H1 (cell line): Measurements from ENCODE around the gene CCDC124. TPM values are rescaled to one million over a fixed set of nuclear protein-coding genes. Genes with fewer than 3 reads are reported as not detected.

Experiments used
- CTCF ChIA-PET: fragments of 300-600 bp; sonication (Branson Sonifier 250); formaldehyde crosslinking; loops from one replicate; lab custom pipeline; 2021; ENCODE audit not compliant: partially characterized antibody; lab: Charles Lee
- POLR2A ChIA-PET: fragments of 300-600 bp; sonication (Branson Sonifier 250); formaldehyde crosslinking; loops from one replicate; lab custom pipeline; 2021; ENCODE audit warnings: inconsistent platforms; ENCODE audit not compliant: partially characterized antibody; lab: Charles Lee
- DNase-seq, 2 experiments: peaks; one replicate each; pipeline versions ENCODE4 v3.0.0 to v3.0.0-alpha.2; 2010 to 2022; ENCODE audit warnings: low spot score in 2 of 2, low read depth in 1 of 2, mixed read lengths in 1 of 2
- FAIRE-seq: peaks from 2 replicates; lab custom pipeline; 2011; peaks lifted over from hg19 to GRCh38; lab: Jason Lieb, UNC
- H2AFZ ChIP-seq: 2 replicates; pipeline ENCODE4 v1.8.1; 2012; ENCODE audit warnings: low read length, inconsistent platforms
- H2AK5ac ChIP-seq: 2 replicates; pipeline ENCODE4 v1.6.1; 2013; ENCODE audit warnings: low read depth, low read length
- H2BK120ac ChIP-seq: replicated peaks from 2 replicates; pipeline ENCODE3; 2013; ENCODE audit warnings: low read depth, low read length, inconsistent platforms
- H2BK12ac ChIP-seq: 2 replicates; pipeline ENCODE4 v1.6.1; 2013; ENCODE audit warnings: low read depth, low read length
- H2BK15ac ChIP-seq: 2 replicates; pipeline ENCODE4 v1.6.1; 2013; ENCODE audit warnings: low read length
- H2BK20ac ChIP-seq: 2 replicates; pipeline ENCODE4 v1.6.1; 2013; ENCODE audit warnings: low read length
- H2BK5ac ChIP-seq: 2 replicates; pipeline ENCODE4 v1.6.1; 2013; ENCODE audit warnings: low read depth, low read length
- H3K14ac ChIP-seq: 2 replicates; pipeline ENCODE4 v1.6.1; 2013; ENCODE audit warnings: inconsistent platforms; ENCODE audit not compliant: insufficient read length
- H3K18ac ChIP-seq: 2 replicates; pipeline ENCODE4 v1.6.1; 2013; ENCODE audit warnings: low read length; ENCODE audit errors: extremely low read depth
- H3K23ac ChIP-seq: 2 replicates; pipeline ENCODE4 v1.6.1; 2013; ENCODE audit warnings: inconsistent platforms; ENCODE audit not compliant: insufficient read length
- H3K23me2 ChIP-seq: 2 replicates; pipeline ENCODE4 v1.6.1; 2013; ENCODE audit warnings: low read depth, low read length
- H3K27ac ChIP-seq: 2 replicates; pipeline ENCODE4 v1.6.1; 2011; ENCODE audit warnings: low read depth, low read length, inconsistent platforms
- H3K27me3 ChIP-seq, 4 experiments: replicated peaks in 1 of 4; 1 replicate in 1 of 4; 2 replicates in 3 of 4; pipeline versions ENCODE4 v1.6.1 to v1.8.1; 2011 to 2013; ENCODE audit warnings: low read length in 3 of 4, mild to moderate bottlenecking in 3 of 4, inconsistent platforms in 2 of 4, mixed read lengths in 2 of 4, moderate library complexity in 1 of 4; ENCODE audit not compliant: control insufficient read depth in 3 of 4, insufficient read depth in 3 of 4; ENCODE audit errors: extremely low read depth in 1 of 4
- H3K36me3 ChIP-seq, 4 experiments: 2 replicates each; pipeline versions ENCODE4 v1.6.1 to v1.8.1; 2011 to 2013; ENCODE audit warnings: mild to moderate bottlenecking in 4 of 4, low read length in 3 of 4, moderate library complexity in 2 of 4, control low read depth in 1 of 4, inconsistent platforms in 1 of 4; ENCODE audit not compliant: insufficient read depth in 4 of 4, control insufficient read depth in 2 of 4
- H3K4ac ChIP-seq: replicated peaks from 2 replicates; pipeline ENCODE3; 2013; ENCODE audit warnings: low read length, low read depth, mixed read lengths, inconsistent platforms; ENCODE audit not compliant: insufficient read length
- H3K4me1 ChIP-seq, 4 experiments: replicated peaks in 1 of 4; 1 replicate in 1 of 4; 2 replicates in 3 of 4; pipeline versions ENCODE4 v1.6.1 to v1.8.1; 2011 to 2013; ENCODE audit warnings: low read length in 3 of 4, inconsistent platforms in 2 of 4, mixed read lengths in 1 of 4; ENCODE audit not compliant: insufficient read depth in 4 of 4, control insufficient read depth in 3 of 4
- H3K4me2 ChIP-seq, 2 experiments: 2 replicates each; pipeline versions ENCODE4 v1.6.1 to v1.8.1; 2011 to 2013; ENCODE audit warnings: low read depth in 2 of 2, low read length in 2 of 2, control low read depth in 1 of 2, inconsistent platforms in 1 of 2, mild to moderate bottlenecking in 1 of 2; ENCODE audit not compliant: insufficient read depth in 1 of 2
- H3K4me3 ChIP-seq, 4 experiments: fragments of 200-600, 300-600 bp in 1 of 4; sonication (generic), shearing (Covaris generic), sonication (Bioruptor Twin) in 1 of 4; 2 replicates each; pipeline versions ENCODE4 v1.5.1 to v1.8.1; 2011 to 2016; ENCODE audit warnings: low read length in 4 of 4, low read depth in 3 of 4, control low read depth in 2 of 4, inconsistent platforms in 2 of 4, mild to moderate bottlenecking in 2 of 4, mixed read lengths in 1 of 4, moderate library complexity in 1 of 4; ENCODE audit not compliant: insufficient read depth in 2 of 4; ENCODE audit errors: extremely low read depth in 1 of 4
- H3K56ac ChIP-seq: replicated peaks from 2 replicates; pipeline ENCODE3; 2013; ENCODE audit warnings: low read depth, mild to moderate bottlenecking, mixed read lengths, low read length, inconsistent platforms; ENCODE audit not compliant: insufficient read length
- H3K79me1 ChIP-seq: 2 replicates; pipeline ENCODE4 v1.6.1; 2013; ENCODE audit warnings: low read depth, low read length, control low read depth
- H3K79me2 ChIP-seq, 2 experiments: 2 replicates each; pipeline versions ENCODE4 v1.6.1 to v1.8.1; 2012 to 2013; ENCODE audit warnings: low read length in 2 of 2, mild to moderate bottlenecking in 2 of 2, inconsistent platforms in 1 of 2; ENCODE audit not compliant: insufficient read depth in 2 of 2, control insufficient read depth in 1 of 2
- H3K9ac ChIP-seq, 4 experiments: replicated peaks in 1 of 4; 1 replicate in 1 of 4; 2 replicates in 3 of 4; pipeline versions ENCODE4 v1.6.1 to v1.8.1; 2011 to 2013; ENCODE audit warnings: low read depth in 3 of 4, low read length in 3 of 4, control low read depth in 2 of 4, mild to moderate bottlenecking in 2 of 4, moderate library complexity in 2 of 4, inconsistent platforms in 1 of 4; ENCODE audit errors: extremely low read depth in 1 of 4
- H3K9me3 ChIP-seq, 2 experiments: 2 replicates each; pipeline versions ENCODE4 v1.6.1 to v1.8.1; 2012 to 2013; ENCODE audit warnings: mild to moderate bottlenecking in 2 of 2, moderate library complexity in 2 of 2, control low read depth in 1 of 2, inconsistent platforms in 1 of 2, low read depth in 1 of 2, low read length in 1 of 2, mixed read lengths in 1 of 2; ENCODE audit not compliant: insufficient read depth in 2 of 2
- H4K20me1 ChIP-seq, 2 experiments: replicated peaks in 1 of 2; 2 replicates each; pipeline versions ENCODE3 to v1.8.1; 2011 to 2013; ENCODE audit warnings: inconsistent platforms in 2 of 2, low read length in 2 of 2, mild to moderate bottlenecking in 1 of 2; ENCODE audit not compliant: insufficient read depth in 2 of 2, control insufficient read depth in 1 of 2
- H4K5ac ChIP-seq: 2 replicates; pipeline ENCODE4 v1.6.1; 2013; ENCODE audit warnings: low read length, low read depth, mixed read lengths, inconsistent platforms; ENCODE audit not compliant: insufficient read length
- H4K8ac ChIP-seq: 2 replicates; pipeline ENCODE4 v1.8.0; 2013; ENCODE audit warnings: mild to moderate bottlenecking, moderate library complexity, low read length, inconsistent platforms; ENCODE audit not compliant: insufficient read depth; ENCODE audit errors: extremely low read depth
- H4K91ac ChIP-seq: replicated peaks from 2 replicates; pipeline ENCODE3; 2013; ENCODE audit warnings: low read length, mixed read lengths, inconsistent platforms; ENCODE audit not compliant: insufficient read length
- CTBP2 ChIP-seq: IDR thresholded peaks from 2 replicates; pipeline ENCODE4 v1.7.0; 2011; ENCODE audit warnings: borderline replicate concordance, mild to moderate bottlenecking, moderate library complexity, mixed read lengths, low read length; ENCODE audit not compliant: insufficient read depth, insufficient read length
- JUND ChIP-seq: IDR thresholded peaks from 2 replicates; pipeline ENCODE4 v1.6.1; 2011; ENCODE audit warnings: mild to moderate bottlenecking, improper control_type of control experiment, low read length
- NANOG ChIP-seq: IDR thresholded peaks from 2 replicates; pipeline ENCODE4 v1.6.1; 2011; ENCODE audit warnings: low read length, low read depth, mild to moderate bottlenecking, inconsistent platforms; ENCODE audit not compliant: insufficient read depth, poor library complexity, severe bottlenecking
- RBBP5 ChIP-seq: IDR thresholded peaks from 2 replicates; pipeline ENCODE4 v1.7.1; 2012; ENCODE audit warnings: low read depth, mild to moderate bottlenecking, inconsistent platforms, low read length, moderate library complexity, borderline replicate concordance
- RNF2 ChIP-seq: fragments of 200-900, 300-1000 bp; sonication (generic); IDR thresholded peaks from 2 replicates; pipeline ENCODE4 v1.7.1; 2016; ENCODE audit warnings: borderline replicate concordance, low read depth, mild to moderate bottlenecking, antibody characterized with exemption, low read length; ENCODE audit not compliant: poor library complexity, severe bottlenecking; ENCODE audit errors: missing control alignments
- RXRA ChIP-seq: IDR thresholded peaks from 2 replicates; pipeline ENCODE4 v1.6.1; 2011; ENCODE audit warnings: low read depth, mild to moderate bottlenecking, low read length, moderate library complexity; ENCODE audit not compliant: insufficient read depth
- SAP30 ChIP-seq: fragments of 300-600 bp; sonication (generic); IDR thresholded peaks from 2 replicates; pipeline ENCODE4 v1.7.1; 2012; ENCODE audit warnings: low read length, moderate library complexity, mild to moderate bottlenecking, inconsistent platforms; ENCODE audit not compliant: insufficient read depth, insufficient replicate concordance
- SUZ12 ChIP-seq: fragments of 200-600 bp; sonication (generic); IDR thresholded peaks from 2 replicates; pipeline ENCODE4 v1.6.1; 2012; ENCODE audit warnings: mild to moderate bottlenecking, inconsistent platforms, low read length, moderate library complexity, mixed read lengths
- TEAD4 ChIP-seq: IDR thresholded peaks from 2 replicates; pipeline ENCODE4 v1.6.1; 2012; ENCODE audit warnings: low read depth, low read length, inconsistent platforms, mixed read lengths
- WGBS, 2 experiments: shearing (Covaris generic) in 1 of 2; methylation state at CpG; one replicate each; pipeline versions ENCODE4 v1.1.6 to v1.1.7; 2013 to 2015; ENCODE audit warnings: low lambda C conversion rate in 2 of 2, mixed read lengths in 2 of 2, inconsistent platforms in 1 of 2, low coverage in 1 of 2, missing lambda C conversion rate in 1 of 2; ENCODE audit not compliant: insufficient replicate concordance in 2 of 2, insufficient coverage in 1 of 2, insufficient read length in 1 of 2; ENCODE audit errors: extremely low coverage in 1 of 2, missing lambda C conversion rate in 1 of 2; 5-methylcytosine and 5-hydroxymethylcytosine counted together
- polyA plus RNA-seq, 7 experiments: library from polyadenylated mRNA; depleted of rRNA in 3 of 7; stranded (reverse) in 5 of 7; unstranded in 2 of 7; fragments of >200 nt in 5 of 7; fragments of 200-250 nt in 2 of 7; gene quantifications; 1 replicate in 5 of 7; 2 replicates in 1 of 7; 4 replicates in 1 of 7; pipeline versions ENCODE4 v1.2.1 to v1.2.3, GENCODE V29; 2011 to 2013; ENCODE audit warnings: missing spikeins in 2 of 7, mixed read lengths in 2 of 7
- total RNA-seq: library from RNA; stranded (reverse); fragmentation: NEBNext Ultra II Directional; extraction: Animal tissue kit (Norgen Biotek cat#: 25700); gene quantifications from 2 replicates; pipeline ENCODE4 v1.2.1, GENCODE V29; 2021

Gene CCDC124
- total and polyA plus RNA-seq, 2 of the 8 experiments (the other 6 are each of a cell fraction or from before 2014, with no cell fraction given), result 95.2 to 103 TPM

GRCh38 chr19:17977021-17977420 is 44.2 kb downstream of the CCDC124 start:
- Histone ChIP-seq H3K79me2 (no peaks in the 10 kb centered on the region), H4K91ac (no peak overlapping the region), H3K4me3 (no peak overlapping the region), H3K4me2 (no peak overlapping the region), H2BK120ac (no peak overlapping the region), H2BK15ac (no peak overlapping the region), H2BK20ac (no peak overlapping the region), H2BK12ac (no peak overlapping the region), H3K4me1 (no peaks in the 10 kb centered on the region), H3K56ac (no peak overlapping the region), H3K27ac (no peak overlapping the region), H3K23ac (no peak overlapping the region), H2BK5ac (no peak overlapping the region), H4K8ac (no peak overlapping the region), H3K9me3 (no peaks in the 10 kb centered on the region), H2AK5ac (no peak overlapping the region), H3K36me3 (peaks cover 0 to 7% (median 1%) of the 10 kb centered on the region in 4 experiments; a peak in 2 of 8 replicates), H3K18ac (no peak overlapping the region), H3K27me3 (no peaks in the 10 kb centered on the region; a peak in 1 of 7 replicates), H4K5ac (no peak overlapping the region), H3K4ac (no peak overlapping the region), H3K14ac (no peak overlapping the region), H4K20me1 (no peaks in the 10 kb centered on the region), H3K23me2 (no peaks in the 10 kb centered on the region), H3K9ac (no peak overlapping the region), H3K79me1 (no peaks in the 10 kb centered on the region), H2AFZ (no peak overlapping the region)
- CTCF ChIA-PET, result interaction anchor here (0.6 to 0.9 kb wide), 2 partner anchors 8 to 117 kb away, joined by 3 to 4 read pairs; partner anchors contain the start of gene RPL18A
- FAIRE-seq (no peak), DNase-seq (no peak)
- POLR2A ChIA-PET, result interaction anchor here (1.0 to 1.3 kb wide), 2 partner anchors 9 to 112 kb away, joined by 3 to 4 read pairs; no protein-coding TSS in a partner anchor
- WGBS, 2 experiments, result 99% methylated on average over 4 of the region's 4 CpGs; no CpG with 5 or more reads in 1 of the 2 experiments
- TF ChIP-seq RXRA (no peak), NANOG (no peak), SUZ12 (no peak), JUND (no peak), TEAD4 (no peak), SAP30 (no peak), RNF2 (no peak), RBBP5 (no peak), CTBP2 (no peak)
